PFSK-1 (cell line): ENCODE results near the gene RHBDD1.

Experiments used
- POLR2AphosphoS5 ChIP-seq: IDR thresholded peaks from 2 replicates; pipeline ENCODE4 v1.6.1; 2012; ENCODE audit warnings: low read depth, mild to moderate bottlenecking, control low read depth, low read length, moderate library complexity
- SIN3A ChIP-seq: IDR thresholded peaks from 2 replicates; pipeline ENCODE4 v1.6.1; 2012; ENCODE audit warnings: mild to moderate bottlenecking, low read length, moderate library complexity, borderline replicate concordance; ENCODE audit not compliant: insufficient read depth

DNA sequence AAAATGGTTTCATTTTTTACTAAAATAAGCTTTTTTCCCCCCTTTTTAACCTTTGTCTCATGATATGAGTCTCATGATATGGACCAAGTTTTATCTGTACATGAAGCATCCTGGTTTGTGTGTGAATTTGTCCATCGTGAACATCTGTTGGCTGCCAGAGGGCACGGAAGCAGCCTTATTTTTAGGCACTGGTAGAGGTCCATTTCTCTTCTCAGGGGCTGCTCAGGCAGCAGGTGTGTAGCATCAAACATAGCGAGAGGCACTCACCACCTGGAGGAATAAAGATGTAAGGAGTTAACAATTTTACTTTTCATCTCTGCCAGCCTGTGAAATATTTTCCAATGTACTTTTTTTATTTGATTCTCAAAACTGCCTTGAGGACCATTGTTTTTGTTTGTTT is 134.5 kb downstream of the RHBDD1 start:
- TF ChIP-seq POLR2AphosphoS5: no peak
- TF ChIP-seq SIN3A: no peak
